DOHH2 (cell line): ENCODE measurements around the gene GDNF.

Source experiments
- H3F3A ChIP-seq: fragments of 200-600 bp; sonication (generic), shearing (Covaris generic); 2 replicates; pipeline ENCODE4 v1.6.0; 2016; ENCODE audit warnings: antibody characterized with exemption, mild to moderate bottlenecking; ENCODE audit not compliant: control insufficient read depth, insufficient read depth
- H3K27ac ChIP-seq: fragments of 200-600 bp; sonication (generic); 2 replicates; pipeline ENCODE4 v1.5.1; 2014; ENCODE audit warnings: low read depth, mild to moderate bottlenecking, low read length, moderate library complexity
- H3K27me3 ChIP-seq: fragments of 200-600 bp; sonication (generic); 2 replicates; pipeline ENCODE4 v1.6.1; 2014; ENCODE audit warnings: mild to moderate bottlenecking, low read length, mixed read lengths; ENCODE audit not compliant: control insufficient read depth
- H3K36me3 ChIP-seq: fragments of 200-600 bp; sonication (generic); 2 replicates; pipeline ENCODE4 v1.6.1; 2014; ENCODE audit warnings: mild to moderate bottlenecking, low read length, moderate library complexity, mixed read lengths; ENCODE audit not compliant: control insufficient read depth
- H3K4me1 ChIP-seq: fragments of 200-600 bp; sonication (generic); 2 replicates; pipeline ENCODE4 v1.6.1; 2014; ENCODE audit warnings: mild to moderate bottlenecking, low read length, mixed read lengths; ENCODE audit not compliant: control insufficient read depth
- H3K4me2 ChIP-seq: fragments of 200-600 bp; sonication (generic); 2 replicates; pipeline ENCODE4 v1.6.0; 2014; ENCODE audit warnings: mild to moderate bottlenecking, low read length, moderate library complexity
- H3K4me3 ChIP-seq: fragments of 200-600 bp; sonication (generic); 2 replicates; pipeline ENCODE4 v1.5.1; 2014; ENCODE audit warnings: mild to moderate bottlenecking, low read length, mixed read lengths
- H3K79me2 ChIP-seq: fragments of 200-600 bp; sonication (generic); 2 replicates; pipeline ENCODE4 v1.6.1; 2014; ENCODE audit warnings: mild to moderate bottlenecking, low read length, mixed read lengths; ENCODE audit not compliant: control insufficient read depth
- H3K9me2 ChIP-seq: fragments of 200-600 bp; sonication (generic); replicated peaks from 2 replicates; pipeline ENCODE4 v1.6.1; 2014; ENCODE audit warnings: mild to moderate bottlenecking, low read length, mixed read lengths; ENCODE audit not compliant: control insufficient read depth
- H3K9me3 ChIP-seq: fragments of 200-600 bp; sonication (generic); 2 replicates; pipeline ENCODE4 v1.6.1; 2014; ENCODE audit warnings: antibody characterized with exemption, low read length, mixed read lengths; ENCODE audit not compliant: control insufficient read depth, insufficient read depth
- H4K20me1 ChIP-seq: fragments of 200-600 bp; sonication (generic); 2 replicates; pipeline ENCODE4 v1.6.0; 2014; ENCODE audit warnings: low read depth, mild to moderate bottlenecking, antibody characterized with exemption, low read length, moderate library complexity; ENCODE audit not compliant: control insufficient read depth, insufficient read depth
- EZH2phosphoT487 ChIP-seq: fragments of 200-600 bp; sonication (generic); IDR thresholded peaks from 2 replicates; pipeline ENCODE4 v1.6.1; 2017; ENCODE audit warnings: borderline replicate concordance, mild to moderate bottlenecking, antibody characterized with exemption, low read length, moderate library complexity, mixed read lengths
- TF ChIP-seq, protein P1 (sequence below): fragments of 200-600 bp; sonication (generic); IDR thresholded peaks from one replicate; pipeline ENCODE4 v1.5.1; 2014; ENCODE audit warnings: antibody characterized with exemption, mild to moderate bottlenecking, low read depth, low read length; ENCODE audit not compliant: poor library complexity, severe bottlenecking

Gene GDNF

DNA sequence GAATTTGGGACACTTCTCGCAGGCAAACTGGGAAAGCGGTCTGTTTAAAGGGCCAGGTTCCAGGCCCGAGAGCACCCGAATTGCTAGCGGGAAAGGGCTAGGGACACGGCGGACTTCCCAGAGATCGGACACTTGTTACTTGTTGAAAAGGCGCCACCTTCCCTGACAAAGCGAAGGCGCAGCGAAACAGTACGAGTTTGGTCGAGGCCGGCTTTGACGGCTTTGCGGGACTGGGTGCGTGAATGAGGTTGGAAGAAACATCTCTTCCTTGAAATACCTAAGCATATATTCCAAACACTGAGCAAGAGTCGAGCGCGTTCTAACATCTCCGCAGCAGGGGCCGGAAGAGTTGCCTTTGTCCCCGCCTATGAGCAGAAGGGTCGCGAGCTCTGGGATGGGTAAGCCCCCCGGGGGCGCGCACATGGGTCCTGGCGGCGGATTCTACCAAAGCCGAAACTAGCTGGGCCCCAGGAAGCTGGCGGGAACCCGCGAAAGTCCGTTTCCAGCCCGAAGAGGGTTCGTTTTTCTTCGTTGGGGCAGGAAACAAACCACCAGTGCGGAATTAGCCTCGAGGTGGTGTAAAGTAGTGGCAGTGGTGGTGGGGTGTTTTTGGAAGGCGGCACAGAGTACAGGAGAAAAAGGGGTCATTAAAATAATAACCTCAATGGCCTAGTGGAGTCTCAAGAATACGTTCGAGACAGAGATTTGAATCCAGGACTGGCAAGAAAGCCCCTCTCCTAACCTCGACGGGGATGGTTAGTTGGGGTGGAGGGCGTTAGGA is 1.5 kb downstream of the GDNF start:
- Histone ChIP-seq H3K9me2 (no peaks in the 10 kb centered on the region), H3K9me3 (no peaks in the 10 kb centered on the region), H3K27me3 (peaks cover 14% of the 10 kb centered on the region), H3K4me3 (no peak overlapping the region), H3K27ac (no peak overlapping the region), H3K79me2 (no peaks in the 10 kb centered on the region), H3F3A (no peaks in the 10 kb centered on the region), H4K20me1 (no peaks in the 10 kb centered on the region), H3K4me2 (peak overlapping the region; percentile 61; the same call in 1 of the 2 replicates), H3K36me3 (no peaks in the 10 kb centered on the region), H3K4me1 (peaks cover 4% of the 10 kb centered on the region)
- TF ChIP-seq EZH2phosphoT487, result no peak
- TF ChIP-seq, protein P1, sequence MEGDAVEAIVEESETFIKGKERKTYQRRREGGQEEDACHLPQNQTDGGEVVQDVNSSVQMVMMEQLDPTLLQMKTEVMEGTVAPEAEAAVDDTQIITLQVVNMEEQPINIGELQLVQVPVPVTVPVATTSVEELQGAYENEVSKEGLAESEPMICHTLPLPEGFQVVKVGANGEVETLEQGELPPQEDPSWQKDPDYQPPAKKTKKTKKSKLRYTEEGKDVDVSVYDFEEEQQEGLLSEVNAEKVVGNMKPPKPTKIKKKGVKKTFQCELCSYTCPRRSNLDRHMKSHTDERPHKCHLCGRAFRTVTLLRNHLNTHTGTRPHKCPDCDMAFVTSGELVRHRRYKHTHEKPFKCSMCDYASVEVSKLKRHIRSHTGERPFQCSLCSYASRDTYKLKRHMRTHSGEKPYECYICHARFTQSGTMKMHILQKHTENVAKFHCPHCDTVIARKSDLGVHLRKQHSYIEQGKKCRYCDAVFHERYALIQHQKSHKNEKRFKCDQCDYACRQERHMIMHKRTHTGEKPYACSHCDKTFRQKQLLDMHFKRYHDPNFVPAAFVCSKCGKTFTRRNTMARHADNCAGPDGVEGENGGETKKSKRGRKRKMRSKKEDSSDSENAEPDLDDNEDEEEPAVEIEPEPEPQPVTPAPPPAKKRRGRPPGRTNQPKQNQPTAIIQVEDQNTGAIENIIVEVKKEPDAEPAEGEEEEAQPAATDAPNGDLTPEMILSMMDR, result no peak

DNA sequence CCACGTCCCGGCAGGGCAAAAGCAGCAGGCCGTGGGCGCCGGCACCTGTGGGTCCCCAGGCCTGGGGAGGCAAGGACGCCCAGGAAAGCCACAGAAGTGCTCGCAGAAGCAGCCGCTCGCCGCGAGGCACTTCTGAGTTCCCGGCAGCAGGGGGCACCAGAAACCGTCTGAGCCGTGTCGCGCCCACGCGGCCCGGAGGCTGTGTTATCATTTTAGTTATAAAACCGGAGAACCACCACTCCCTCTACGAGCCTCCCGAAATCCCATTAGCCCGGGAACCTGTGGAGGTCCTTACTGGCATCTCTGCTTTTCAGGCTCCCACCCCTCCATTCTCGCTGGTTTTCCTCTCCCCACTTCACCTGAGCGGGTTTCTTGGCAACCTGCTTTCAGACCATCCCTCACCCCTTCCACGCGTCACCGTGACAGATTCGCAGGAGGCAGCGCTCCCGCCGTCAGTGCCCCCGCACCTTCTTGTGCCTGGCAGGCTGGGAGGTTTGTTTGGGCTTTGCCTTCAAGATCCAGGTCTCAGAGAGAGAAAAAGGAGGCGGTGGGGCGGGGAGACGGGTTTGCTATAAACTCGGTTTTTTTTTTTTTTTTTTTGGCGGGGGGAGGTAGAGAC is 2.3 kb downstream of the GDNF start:
- H3K4me1 ChIP-seq, result peaks cover 4% of the 10 kb centered on the region
- peak overlapping the region; percentile 61 for H3K4me2 ChIP-seq
- H3K27me3 ChIP-seq, result peaks cover 15% of the 10 kb centered on the region
- no peaks in the 10 kb centered on the region for H3K79me2 ChIP-seq
- no peaks in the 10 kb centered on the region for H3F3A ChIP-seq
- no peak overlapping the region for H3K27ac ChIP-seq
- peak overlapping the region; percentile 49; the same call in 1 of the 2 replicates for H3K4me3 ChIP-seq
- H3K9me2 ChIP-seq, result no peaks in the 10 kb centered on the region
- H3K9me3 ChIP-seq, result no peaks in the 10 kb centered on the region
- TF ChIP-seq, protein P1, result peak; percentile 77
- TF ChIP-seq EZH2phosphoT487, result no peak
- H4K20me1 ChIP-seq, result no peaks in the 10 kb centered on the region
- H3K36me3 ChIP-seq, result no peaks in the 10 kb centered on the region

DNA sequence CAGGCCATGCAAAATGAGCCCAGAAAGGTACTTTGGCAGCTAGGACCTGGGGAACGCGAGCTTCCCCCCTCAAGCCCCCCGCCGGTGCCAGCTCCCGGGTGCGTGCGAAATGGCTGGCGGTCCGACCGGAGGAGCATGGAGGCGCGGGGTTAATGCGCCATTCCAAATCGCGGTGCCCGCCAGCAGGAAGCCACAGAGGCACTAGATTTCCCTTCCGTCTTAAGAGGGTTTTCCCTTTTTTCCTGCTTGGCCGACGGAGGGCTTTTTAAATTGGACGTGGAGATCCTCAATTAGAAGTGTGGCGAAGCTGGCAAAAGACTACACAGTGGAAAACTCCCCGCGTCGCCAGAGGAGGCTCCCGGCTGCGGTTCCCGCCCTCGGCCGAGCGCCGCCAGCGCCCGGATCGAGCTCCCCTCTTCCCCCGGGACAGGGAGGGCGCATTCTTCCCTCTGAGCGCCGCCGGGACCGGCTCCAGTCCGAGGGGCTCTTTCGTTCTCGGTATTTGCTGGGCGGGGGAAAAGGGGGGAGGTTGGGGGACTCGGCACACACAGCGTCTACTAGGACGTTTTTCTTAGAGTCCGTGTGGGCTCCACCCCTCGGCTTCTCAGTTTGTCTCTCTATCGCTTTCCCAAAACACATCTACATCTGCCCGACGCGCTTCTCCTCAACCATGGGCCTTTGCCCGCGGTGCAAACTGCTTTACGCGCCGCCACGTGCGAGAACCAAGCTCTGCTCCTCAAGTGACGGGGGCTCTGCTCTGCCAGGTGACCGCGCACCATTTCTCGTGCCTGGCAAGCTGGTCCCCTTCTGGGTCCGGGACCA is 3.0 kb downstream of the GDNF start:
- no peaks in the 10 kb centered on the region for H3K9me2 ChIP-seq
- no peak overlapping the region for H3K4me3 ChIP-seq

More for the DNA sequence above, 3.0 kb downstream of the GDNF start:
- no peaks in the 10 kb centered on the region for H3F3A ChIP-seq
- no peaks in the 10 kb centered on the region for H3K9me3 ChIP-seq
- 0 out of 2 replicates have a peak overlapping the region, but pooled peaks have one; percentile 61 for H3K4me2 ChIP-seq
- peaks cover 4% of the 10 kb centered on the region for H3K4me1 ChIP-seq
- no peak for TF ChIP-seq EZH2phosphoT487
- TF ChIP-seq, protein P1, result no peak
- no peaks in the 10 kb centered on the region for H4K20me1 ChIP-seq
- no peaks in the 10 kb centered on the region for H3K36me3 ChIP-seq
- H3K79me2 ChIP-seq, result no peaks in the 10 kb centered on the region
- H3K27me3 ChIP-seq, result peaks cover 18% of the 10 kb centered on the region
- H3K27ac ChIP-seq, result no peak overlapping the region
